Activated T-cell treated with anti-CD3 and anti-CD28 coated beads for 24 hours (primary cell): ENCODE measurements around the gene SNRPD3.
"Not testable (repeated sequence)": the region's sequence is repeated elsewhere in the genome, so short reads cannot be mapped to it uniquely, and the experiment has no call there.

Source experiments
- DNase-seq: peaks from one replicate; pipeline ENCODE4 v3.0.0-alpha.2; 2020; ENCODE audit warnings: low read depth

Gene SNRPD3

DNA sequence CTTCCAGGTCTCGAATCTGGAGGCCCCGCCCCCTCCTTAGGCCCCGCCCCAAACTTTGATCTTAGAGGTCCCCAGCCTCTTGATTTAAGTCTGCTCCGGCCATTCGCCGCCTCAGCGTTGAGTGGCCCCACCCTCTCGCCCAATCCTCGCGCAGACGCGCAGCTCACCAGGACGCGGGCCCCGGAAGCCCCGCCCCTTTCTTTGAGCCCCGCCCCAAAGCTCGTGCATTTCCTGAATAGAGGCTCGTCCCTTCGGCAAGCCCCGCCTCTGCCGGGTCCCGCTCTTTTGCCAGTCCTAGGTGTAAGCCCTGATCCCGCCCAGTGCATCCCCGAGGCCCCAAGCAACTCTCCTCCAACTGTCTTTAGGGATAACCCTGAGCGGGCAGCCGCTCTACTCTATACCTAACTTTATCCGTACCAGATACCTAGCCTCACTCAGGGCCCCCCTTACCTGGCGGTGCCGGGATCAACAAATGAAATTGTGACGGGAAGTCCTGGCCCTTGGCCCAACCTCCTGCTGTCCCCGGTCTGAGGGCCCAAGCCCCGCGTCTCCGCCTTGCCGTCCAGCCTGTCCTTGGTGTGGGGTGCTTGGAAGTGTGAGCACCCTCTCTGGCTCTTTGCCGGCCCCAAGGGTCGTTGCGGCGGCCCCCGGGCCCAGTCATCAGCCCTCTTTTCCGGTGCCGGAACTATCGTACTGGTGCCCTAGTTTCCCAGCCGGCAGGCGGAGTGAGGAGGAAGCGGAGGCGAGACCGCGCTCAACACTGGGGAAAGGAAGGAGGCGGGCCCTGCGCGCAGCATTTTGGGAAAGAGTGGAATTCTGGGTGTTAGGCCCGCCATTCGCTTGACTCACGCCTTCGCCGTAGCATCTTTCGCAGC lies at the start of gene SNRPD3:
Gene SNRPD3, plus strand, starts transcription at position 835 of the 875 bp plus-strand sequence. CDS start 1,676 bp downstream, outside the sequence.
- peak; percentile 100 for DNase-seq

DNA sequence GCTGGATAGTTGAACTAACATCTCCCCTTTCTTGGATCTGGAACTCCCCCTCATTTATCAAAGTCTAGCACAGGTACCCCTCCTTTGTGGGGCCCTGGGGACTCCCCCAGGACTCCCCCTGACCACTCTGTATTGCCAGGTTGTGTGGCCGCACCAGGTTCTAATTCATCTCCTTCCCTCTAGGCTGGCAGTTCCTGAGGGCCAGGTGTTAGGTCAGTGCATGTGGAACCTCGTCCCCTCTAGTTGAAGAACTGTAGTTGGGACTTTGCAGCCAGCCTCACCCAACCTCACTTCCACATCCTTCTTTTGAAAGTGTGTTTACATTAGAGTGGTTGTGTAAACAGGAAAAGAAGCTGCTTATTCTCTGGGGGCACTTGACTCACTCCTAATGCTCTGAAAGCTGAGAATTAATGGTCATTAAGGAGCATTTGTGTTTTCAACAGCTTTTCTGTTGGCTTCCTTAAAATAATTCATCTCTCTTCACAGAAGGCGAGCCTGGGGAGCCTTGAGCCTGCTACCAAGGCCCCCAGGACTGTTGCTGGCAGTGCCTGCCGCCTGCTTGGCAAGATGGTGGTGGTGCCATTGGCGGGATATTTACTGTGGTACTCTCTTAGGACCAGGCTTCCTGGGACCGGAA lies 48.9 kb upstream of the SNRPD3 start:
- no peak for DNase-seq

DNA sequence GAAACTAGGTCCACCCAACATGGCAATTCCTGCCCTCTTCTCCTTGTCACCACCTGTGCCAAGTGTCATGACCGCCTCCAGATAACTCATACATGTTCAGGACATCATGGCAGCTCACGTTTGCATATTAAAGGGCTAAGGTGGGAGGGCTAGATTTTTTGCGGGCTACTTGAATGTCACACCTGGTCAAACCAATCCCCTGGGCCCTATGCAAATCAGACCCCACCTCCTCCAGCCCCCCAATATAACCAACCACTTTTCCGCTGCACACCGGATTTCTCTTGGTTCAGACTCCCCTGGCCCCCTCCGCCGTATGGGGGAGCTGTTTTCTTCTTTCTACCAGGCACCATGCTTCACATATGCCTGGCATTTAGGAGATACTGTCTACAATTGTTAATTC lies 48.1 kb upstream of the SNRPD3 start:
- DNase-seq, result no peak

DNA sequence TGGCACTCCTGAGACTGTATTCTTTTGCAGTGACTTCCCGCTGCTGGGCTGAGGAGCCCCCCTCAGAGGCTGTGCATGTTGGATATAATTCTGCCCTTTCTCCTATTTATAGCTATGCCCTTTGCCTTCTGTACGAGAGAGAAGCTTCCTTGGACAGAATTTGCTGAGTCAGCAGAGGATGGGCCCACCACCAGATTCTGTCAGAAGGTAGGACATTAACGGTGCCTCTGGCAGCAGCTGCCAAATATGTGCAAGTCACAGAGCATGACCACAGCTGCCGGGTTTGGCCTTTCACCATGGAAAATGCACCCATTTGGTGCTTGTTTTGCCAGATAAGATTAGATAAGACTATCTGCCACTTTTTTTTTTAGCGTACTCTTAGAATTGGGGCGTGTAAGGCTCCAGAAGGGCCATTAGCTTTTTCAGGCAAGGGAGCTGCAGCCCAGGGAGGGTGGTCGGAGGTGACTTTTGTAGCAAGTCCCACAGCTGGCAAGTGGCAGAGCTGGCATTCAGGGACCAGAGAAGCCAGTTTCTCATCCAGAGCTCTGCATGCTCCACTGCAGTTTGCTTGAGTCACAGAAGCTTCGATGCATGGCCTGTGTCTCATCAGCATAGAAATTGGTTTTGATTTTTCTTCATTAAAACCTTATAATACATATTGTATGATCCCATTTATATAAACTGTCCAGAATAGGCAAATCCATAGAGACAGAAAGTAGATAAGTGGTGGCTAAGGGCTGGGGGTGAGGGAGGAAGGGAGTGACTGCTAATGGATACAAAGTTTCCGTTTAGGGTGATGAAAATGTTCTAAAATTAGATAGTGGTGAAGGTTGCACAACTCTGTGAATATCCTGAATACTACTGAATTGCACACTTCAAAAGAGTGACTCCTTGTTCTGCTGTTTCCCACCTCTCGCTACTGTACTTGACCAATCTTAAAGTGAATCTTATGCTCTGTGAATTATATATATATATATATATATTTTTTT lies 44.9 kb upstream of the SNRPD3 start:
- no peak for DNase-seq

DNA sequence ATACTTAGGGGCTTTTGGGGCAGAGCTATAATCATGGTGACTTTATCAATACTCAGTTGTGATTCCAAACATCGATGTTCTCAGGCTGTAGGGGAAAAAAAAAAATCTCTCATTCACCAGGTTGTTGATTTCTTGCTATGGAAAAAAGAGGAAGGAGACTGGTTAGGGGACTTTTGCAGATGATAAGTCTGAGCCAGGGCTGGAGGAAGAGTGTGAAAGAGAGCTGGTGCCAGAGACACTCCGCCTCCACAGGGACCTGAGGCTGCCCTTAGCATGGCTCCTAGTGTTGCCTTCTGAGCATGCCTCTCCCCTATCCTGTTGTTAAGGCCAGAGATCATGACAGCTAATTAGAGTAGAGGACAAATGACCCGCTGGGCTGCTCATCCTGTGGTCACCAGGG lies 43.8 kb upstream of the SNRPD3 start:
- DNase-seq, result no peak

DNA sequence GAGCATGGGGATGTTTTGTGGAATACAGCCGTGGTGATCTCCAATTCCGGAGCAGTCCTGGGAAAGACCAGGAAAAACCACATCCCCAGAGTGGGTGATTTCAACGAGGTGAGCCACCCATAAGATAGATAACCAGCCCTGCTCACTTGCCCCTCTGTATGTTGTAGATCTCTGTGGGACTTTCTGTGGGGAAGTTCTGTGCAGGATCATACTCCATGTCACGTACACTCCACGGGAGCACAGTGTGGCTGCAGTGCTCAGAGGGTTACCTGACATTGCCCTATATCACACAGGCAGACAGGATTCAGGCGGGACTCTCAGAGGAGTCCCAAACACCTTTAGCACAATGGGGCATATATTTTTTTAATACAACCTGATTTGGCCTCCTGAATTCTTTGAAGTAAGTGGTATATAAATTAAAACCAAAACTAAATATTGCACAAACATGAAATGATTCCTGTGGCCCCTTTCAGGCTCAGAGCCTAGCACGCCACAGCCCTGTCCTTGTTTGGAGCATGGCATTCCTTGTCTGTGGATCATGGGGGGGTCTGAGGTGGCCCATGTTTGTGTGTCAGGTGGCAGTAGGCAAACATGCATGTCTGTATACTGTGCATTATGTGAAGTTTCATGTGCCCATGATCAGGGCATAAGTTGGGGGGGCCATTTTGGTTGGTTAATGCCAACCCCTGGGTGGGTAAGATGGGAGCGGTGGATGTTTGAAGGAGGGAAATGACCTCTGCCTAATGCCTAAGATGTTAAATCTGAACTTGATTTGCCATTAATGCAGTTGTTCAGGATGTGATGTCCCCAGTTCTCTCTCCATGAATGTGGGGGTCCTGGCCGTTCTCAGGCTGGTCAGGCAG lies 42.2 kb upstream of the SNRPD3 start:
- DNase-seq, result no peak

DNA sequence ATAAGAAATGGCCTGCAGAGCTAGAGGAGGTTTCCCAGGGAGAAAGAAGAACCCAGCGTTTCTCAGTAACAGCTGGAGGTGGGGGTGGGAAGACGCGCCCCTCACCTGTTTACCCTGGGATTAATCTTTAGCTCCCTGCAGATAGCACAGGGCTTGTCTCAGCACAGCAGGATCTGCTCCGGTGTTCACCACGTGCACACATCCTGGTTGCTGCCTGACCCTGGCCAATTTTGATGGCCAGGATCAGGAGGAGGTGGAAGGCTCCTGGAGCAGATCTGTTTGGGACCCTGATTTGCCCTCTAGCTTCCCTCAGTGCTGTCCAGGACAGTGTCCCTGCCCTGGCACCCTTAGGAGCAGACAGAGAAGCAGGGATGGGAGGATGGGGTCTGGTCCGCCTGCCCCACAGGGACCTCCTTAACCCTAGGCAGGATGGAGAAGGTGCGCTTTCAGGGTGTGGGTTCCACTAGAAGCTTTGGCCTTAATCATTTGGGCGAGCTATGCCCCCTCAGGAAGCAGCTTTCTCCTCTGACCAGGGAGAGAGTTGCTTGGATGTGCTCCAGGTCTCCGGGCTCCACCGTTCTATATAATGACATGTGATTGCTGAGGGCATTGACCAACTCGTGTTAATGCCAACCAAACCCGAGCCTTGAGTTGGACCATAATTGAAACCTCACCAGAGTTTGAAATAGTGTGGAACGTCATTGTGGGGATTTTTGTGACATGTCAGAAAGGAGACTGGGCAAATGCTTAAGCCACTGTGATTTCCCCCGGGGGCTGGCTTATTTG lies 41.4 kb upstream of the SNRPD3 start:
- DNase-seq, result no peak

DNA sequence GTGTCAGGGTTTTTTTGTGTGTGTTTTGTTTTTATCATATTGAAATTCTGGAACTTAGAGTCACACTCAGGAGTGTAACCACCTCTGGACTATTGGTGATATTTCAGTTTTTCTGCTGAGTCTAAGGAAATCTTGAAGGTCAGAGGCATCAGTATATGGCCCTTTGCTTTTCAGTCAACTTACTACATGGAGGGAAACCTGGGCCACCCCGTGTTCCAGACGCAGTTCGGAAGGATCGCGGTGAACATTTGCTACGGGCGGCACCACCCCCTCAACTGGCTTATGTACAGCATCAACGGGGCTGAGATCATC lies 40.8 kb upstream of the SNRPD3 start:
- no peak for DNase-seq

DNA sequence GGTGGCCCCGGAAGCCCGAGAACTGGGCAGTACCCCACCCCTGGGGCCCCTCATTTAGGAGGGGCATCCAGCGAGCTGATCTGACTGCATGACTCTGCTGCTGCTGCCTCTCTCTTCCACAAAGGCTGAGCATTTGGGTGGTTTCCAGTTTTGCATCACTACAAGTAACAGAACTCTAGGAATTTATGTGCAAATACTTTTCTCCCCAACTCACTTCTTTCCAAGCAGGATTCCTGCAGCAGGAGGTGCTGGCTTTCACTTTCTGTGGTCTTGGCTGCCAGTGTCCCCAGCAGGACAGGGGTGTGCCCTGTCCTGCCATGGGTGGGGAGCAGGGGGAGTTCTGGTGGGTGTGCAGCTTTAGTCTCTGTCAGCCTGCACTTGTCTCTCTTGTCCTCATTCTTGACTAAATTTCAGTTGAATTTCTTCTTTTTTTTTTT lies 39.5 kb upstream of the SNRPD3 start:
- DNase-seq, result no peak

DNA sequence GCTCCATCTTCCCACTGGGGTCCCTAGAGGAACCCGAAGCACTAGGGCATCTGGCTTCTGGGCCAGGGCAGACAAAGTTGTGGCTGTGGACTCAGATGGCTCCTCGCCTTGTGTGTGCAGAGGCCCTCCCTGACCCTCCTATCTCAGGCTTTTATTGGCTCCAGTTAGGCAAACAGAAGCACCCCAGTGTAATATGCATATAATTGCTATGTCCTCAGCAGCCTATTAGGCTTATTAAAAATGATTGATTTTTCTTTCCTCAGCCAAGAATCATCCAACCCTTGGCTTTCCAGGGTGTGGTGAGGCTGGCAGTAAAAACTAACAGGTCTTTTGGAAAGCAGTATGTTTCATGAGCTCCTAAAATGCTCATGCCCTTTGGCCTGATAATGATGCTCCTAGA lies 38.4 kb upstream of the SNRPD3 start:
- DNase-seq, result no peak

DNA sequence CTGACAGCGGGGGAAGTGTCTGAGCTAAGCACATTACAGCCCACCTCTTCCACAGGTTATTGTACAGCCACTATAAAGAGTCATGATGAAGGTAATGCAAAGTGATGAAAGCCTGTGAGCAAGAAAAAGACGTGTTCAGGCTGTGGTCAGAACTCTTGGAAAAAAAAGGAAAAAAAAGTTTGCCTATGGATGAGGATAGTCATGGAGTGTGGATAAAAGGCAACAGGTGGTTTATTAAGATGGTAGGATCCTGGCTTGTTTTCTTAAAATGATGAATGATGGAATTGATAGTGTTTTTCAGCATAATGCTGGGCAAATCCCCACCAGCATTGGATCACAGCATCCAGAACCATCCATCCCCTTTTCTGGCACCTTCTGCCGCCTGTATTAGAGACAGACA lies 37.6 kb upstream of the SNRPD3 start:
- DNase-seq, result no peak

DNA sequence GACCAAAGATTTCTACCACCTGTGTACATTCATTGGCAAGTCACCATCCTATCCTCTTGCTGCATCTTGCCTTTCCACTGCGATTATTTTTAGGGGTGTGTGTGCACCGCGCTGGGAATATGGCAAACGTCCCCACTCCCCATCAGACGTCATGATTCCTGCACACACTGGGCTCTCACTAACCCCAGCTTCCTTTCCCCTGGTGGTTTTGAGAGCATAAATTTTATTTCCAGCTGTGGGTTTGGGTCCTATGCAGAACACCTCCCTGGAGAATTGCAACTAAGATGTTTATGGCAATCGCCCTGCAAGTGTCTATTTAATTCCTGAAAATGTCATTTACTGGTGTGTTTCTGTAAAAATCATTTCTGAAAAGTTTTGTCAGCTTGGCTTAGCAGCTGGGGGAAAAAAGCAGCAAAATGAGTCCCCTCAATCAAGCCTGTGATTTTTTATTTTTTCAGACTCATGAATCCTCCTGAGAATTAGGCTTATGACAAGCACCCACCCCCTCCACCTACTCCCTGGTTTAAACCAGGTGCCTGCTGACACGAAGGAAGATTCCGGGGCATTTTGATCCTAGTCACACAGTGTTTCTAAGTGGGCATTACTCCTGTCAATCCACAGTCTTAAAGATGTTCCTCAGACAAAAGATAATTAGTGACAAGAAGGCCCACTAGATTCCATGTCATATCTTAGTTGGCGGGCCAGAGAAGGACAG lies 36.9 kb upstream of the SNRPD3 start:
- no peak for DNase-seq

DNA sequence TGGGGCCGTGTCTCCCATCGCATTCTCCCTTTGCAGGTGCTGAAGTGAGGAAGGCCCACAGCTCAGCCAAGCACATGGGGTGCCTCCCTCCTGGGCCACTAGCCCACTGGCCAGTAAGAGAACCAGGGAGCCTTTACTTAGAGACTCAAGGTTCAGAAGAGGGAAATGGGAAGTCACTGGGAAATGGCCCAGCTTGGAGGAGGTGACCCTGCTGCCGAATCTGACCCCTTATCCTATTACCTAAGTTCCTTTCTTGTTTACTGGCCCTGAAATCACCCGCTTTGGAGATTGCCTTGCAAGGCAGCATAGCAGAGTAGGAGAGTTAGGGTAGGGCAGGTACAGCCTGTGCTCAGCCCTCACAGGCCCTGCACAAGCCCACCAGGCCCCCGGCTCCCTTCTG lies 36.3 kb upstream of the SNRPD3 start:
- no peak for DNase-seq

DNA sequence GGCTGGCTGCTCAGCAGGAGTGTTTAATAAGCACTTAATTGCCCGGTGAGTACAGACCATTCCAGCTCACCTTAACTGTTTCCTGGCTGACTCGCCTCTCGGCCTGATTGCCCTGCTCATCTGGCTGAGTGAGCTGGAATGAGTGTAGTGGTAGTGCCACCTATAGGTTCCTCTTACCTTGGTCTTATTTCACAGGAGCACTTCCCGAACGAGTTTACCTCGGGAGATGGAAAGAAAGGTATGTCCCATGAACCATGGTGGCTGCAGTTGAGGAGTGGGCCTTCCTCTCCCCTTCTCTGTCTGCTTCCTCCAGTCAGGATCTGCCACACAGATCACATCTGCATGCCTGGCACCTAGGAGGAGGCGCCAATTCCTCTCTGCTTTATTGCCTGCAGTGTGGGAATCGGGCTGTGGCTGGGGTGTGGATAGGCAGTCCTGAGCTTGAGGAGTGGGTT lies 34.0 kb upstream of the SNRPD3 start:
- peak; percentile 10 for DNase-seq

DNA sequence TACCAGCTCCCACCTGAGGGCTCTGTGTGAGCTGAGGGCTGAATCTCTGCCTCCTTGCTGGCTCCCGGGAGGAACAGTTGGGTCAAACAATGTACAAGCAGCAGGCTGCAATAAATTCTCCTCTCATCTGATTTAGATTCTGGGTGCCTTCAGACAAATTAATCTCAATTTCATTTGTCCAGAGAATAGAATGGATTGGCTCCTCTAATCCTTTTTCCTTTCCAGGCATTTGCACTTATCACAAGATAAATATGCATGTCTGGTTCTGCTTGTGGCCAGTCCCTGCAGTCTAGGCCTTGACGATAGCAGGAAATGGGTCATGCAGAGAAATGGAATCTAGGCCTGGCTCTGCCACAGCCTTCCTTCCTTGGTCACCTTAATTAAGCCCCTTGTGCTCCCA lies 31.9 kb upstream of the SNRPD3 start:
- no peak for DNase-seq

DNA sequence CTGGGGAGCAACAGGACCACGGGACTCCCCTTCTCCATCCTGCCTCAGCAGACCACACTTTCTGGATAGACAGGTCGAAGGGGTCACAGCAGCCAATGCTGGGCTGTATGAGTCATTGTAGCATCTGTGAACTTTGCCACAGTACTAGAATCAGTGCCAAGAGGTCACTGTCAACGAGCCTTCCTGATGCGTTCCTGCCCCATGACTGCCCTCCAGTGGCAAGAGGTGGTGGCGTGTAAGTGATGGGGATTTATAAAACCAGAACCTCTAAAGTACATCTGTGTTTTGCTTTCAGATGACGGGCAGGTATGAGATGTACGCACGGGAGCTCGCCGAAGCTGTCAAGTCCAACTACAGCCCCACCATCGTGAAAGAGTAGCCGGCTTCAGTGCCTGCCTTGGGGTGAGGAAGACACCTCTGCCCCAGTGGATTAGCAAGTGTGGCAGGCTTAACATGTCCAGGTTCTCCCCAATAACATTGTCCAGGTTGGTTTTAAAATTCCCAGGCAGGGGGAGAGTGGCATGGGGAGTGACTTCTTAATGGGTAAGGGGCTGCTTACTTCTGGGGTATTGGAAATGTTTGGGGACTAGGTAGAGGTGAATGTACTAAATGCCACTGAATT lies 30.3 kb upstream of the SNRPD3 start:
- peak; percentile 72 for DNase-seq

DNA sequence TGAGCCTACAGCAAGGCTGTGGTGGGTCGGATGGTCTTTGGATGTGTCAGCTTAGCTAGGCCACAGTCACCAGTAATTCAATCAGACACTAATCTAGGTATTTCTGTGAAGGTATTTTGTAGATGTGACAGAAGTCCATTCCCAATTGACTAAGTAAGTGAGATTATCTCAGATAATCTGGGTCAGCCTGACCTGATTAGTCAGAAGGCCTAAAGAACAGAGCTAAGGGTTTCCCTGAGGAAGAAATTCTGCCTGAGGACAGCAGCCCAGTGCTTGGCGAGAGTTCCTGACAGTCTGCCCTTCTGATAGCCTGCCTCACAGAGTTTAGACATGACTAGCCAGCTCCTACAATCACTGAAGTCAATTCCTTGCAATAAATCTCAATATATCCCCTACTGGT lies 29.6 kb upstream of the SNRPD3 start:
- no peak for DNase-seq

DNA sequence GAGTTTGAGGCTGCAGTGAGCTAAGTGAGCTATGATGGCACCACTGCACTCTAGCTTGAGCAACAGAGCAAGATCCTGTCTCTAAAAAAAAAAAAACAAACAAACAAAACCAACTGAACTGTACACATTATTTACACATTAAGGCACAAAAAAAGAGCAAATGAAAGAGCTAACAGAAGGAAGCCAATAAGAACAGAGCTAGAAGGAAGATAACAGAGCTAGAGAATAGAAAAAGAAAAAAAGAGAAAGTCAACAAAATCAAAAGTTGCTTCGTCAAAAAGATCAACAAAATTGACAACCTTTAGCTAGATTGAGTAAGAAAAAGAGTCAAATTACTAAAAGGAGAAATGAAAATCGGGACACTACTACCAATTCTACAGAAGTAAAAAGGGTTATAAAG lies 25.9 kb upstream of the SNRPD3 start:
- DNase-seq, result no peak

DNA sequence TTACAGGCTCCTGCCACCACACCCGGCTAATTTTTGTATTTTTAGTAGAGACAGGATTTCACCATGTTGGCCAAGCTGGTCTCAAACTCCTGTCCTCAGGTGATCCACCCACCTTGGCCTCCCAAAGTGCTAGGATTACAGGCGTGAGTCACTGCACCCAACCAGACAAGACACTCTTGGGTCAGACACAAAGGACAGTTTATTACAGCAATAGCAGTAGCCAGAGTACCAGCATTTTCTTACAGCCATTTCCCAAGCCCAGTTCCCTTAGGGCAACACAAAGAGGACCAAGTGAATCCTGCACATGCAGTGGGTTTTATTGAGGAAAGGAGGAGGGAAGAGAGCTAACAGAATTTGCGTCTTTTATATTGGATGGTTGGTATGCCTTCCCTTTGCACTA lies 24.8 kb upstream of the SNRPD3 start:
- not testable (repeated sequence) for DNase-seq

DNA sequence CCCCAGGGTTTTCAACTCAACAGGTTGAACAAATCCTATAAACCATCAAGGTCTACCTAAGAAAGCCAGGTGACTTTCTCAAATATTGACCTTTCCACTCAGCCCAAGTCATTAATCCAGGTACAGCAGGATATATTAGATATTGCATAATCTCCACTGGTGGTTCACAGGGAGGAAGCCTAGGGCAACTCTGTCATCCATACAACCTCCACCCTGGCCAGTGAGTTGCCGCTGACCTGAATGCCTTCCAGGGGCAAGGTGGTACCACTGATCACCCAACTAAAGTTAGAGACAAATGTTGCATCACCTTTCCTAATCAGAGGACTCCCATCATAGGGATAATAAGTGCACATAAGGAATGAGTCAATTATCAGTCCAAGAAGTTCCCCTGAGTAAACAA lies 23.7 kb upstream of the SNRPD3 start:
- DNase-seq, result no peak
